Cardiac fibroblast (primary cell): ENCODE measurements around the gene AVP.
"Not testable (repeated sequence)": the region's sequence is repeated elsewhere in the genome, so short reads cannot be mapped to it uniquely, and the experiment has no call there.

Experiments
- DNase-seq, 2 donors: peaks; one replicate each; pipeline versions ENCODE4 v3.0.0 to v3.0.0-alpha.2; 2010; ENCODE audit warnings: low read depth in 2 of 2
- H3K4me3 ChIP-seq, 2 donors: replicated peaks in 1 of 2; 1 replicate in 1 of 2; 2 replicates in 1 of 2; pipeline ENCODE4 v1.5.1; 2011; ENCODE audit warnings: low read depth in 2 of 2, low read length in 2 of 2, mild to moderate bottlenecking in 2 of 2, moderate library complexity in 1 of 2
- CTCF ChIP-seq: IDR thresholded peaks from one replicate; pipeline ENCODE4 v1.5.1; 2011; ENCODE audit warnings: low read depth, mild to moderate bottlenecking, low read length, inconsistent platforms

Gene AVP

DNA sequence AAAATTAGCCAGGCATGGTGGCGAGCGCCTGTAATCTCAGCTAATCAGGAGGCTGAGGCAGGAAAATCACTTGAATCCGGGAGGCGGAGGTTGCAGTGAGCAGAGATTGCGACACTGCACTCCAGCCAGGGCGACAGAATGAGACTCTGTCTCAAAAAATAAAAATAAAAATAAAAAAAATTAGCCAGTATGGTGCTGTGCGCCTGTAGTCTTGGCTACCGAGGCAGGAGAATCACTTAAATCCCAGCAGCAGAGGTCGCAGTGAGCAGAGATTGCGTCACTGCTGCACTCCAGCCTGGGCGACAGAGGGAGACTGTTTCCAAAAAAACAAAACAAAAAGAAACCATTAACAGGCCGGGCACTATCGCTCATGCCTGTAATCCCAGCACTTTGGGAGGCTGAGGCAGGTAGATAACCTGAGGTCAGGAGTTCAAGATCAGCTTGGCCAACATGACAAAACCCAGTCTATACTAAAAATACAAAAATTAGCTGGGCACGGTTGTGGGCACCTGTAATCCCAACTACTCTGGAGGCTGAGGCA is 33.4 kb upstream of the AVP start:
- H3K4me3 ChIP-seq = not testable (repeated sequence)

GRCh38 chr20:3116341-3116740 is 31.8 kb upstream of the AVP start:
- no peak for TF ChIP-seq CTCF
- no peak for DNase-seq
- H3K4me3 ChIP-seq = no peak overlapping the region

More for the DNA sequence above, 33.4 kb upstream of the AVP start:
- DNase-seq = peak; percentile 87 to 89
- TF ChIP-seq CTCF = peak; percentile 82

- H3K4me3 ChIP-seq = no peak overlapping the region
- DNase-seq = peak; percentile 70 to 74
- peak; percentile 67 for TF ChIP-seq CTCF
Measured at GRCh38 chr20:3115190-3116107, 30.9 kb upstream of the AVP start.

GRCh38 chr20:3111995-3112394 is 27.5 kb upstream of the AVP start:
- TF ChIP-seq CTCF = no peak
- H3K4me3 ChIP-seq = no peak overlapping the region
- DNase-seq = no peak

DNA sequence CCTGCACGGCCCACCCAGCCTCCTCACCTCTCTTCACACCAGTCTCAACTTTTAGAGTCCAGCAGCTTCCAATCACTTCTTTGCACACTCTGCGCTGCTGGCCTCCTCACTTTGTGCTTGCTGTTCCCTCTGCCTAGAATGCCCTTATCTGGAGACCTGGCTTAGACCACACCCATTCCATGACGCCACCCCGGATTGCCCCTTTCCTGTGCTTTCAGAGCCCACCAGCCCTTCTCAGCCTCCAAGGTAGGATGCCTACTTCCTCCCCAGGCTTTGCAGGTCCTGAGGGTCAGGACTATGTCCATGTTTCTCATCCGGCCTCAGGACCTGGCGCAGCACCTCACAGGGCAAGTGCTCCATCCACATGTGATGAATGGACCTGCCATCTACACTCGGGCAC is 27.0 kb upstream of the AVP start:
- DNase-seq = no peak
- no peak overlapping the region for H3K4me3 ChIP-seq
- TF ChIP-seq CTCF = no peak

DNA sequence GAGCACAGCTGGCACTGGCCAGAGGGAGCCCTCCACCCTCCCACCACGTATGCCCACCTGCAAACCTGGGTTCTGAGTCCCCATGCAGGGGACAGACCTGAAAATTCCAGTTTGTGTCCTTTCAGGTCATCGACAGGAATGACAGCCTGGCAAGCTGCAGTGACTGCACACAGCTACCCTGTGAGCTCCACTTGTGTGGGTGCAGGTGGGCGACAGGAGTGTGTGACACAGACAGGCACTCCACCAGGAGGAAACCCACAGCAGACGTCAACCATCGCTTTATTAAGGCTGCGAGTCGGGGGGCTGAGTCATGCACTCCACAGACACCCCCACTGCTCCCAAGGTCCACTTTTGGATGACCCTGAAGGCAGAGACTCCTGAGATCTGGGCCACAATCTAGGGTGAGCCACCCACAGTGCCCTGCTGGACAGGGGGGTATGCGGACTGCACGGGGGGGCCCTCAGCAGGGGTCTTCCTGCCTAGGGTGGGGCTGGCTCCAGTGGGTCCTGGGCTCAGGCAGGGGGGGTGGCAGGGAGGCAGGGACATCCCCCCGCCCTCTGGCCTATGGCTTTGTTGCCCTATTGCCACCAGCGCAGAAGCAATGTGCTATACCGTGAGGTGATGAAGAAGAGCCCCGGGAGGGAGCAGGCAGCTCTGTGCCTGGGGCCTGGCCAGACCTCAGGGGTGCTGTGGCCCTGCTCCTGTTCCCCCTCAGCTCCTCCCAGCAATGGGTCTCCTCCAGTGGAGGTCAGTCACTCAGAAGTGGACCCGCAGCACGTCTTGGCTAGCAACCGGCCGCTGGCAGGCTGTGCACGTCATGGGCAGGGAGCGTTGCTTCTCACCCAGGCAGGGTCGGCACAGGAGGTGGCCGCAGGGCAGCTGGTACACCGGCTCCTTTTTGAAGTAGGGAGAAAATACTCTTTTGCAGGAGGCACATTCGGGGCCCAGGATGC is 25.1 kb upstream of the AVP start:
- no peak overlapping the region for H3K4me3 ChIP-seq
- no peak for TF ChIP-seq CTCF
- DNase-seq = no peak
